Measurements from ENCODE around the gene MAPK11.

MAPK11 gene

DNA sequence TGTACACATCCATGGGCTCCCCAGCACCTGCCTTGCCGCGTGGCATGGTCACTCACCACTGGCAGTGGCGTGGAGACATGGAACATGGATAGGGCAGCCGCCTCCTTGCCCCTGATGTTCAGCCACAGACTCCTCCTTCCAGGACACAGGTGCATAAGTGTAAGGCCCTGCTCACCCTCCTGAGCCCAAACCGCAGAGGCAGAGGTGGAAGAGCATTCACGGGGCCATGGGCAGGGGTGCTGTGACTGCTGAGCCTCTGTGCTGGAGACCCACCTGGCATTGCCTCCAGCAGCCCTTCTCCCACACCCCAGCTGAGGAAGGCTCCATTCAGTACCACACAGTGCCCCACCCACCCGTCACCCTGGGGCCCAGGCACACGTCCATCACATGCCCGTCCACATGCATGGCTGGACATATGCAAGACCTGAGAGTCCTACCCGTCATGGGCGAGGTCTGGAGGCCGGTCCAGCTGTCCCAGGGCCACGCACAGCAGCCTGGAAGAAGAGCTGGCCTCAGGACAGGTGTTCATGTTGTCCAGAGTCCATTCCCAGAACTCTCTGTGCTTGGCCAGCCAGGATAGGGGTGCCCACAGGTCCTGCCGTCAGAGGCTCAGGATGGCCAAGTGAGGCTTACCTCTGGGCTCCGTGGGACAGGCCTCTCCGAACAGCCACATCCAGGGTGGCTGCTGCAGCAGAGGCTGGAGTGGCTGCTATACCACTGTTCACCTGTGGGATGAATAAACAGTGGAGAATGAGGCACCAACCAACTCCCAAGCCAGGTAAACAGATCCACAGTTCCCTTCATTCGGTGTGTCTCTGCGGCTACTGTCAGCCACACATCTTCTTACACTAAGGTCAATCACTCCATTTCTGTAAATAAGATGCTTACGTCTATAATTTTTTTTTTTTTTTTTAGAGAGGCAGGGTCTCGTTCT lies 23.7 kb downstream of the MAPK11 start:
- DNase-seq, result no peak

DNA sequence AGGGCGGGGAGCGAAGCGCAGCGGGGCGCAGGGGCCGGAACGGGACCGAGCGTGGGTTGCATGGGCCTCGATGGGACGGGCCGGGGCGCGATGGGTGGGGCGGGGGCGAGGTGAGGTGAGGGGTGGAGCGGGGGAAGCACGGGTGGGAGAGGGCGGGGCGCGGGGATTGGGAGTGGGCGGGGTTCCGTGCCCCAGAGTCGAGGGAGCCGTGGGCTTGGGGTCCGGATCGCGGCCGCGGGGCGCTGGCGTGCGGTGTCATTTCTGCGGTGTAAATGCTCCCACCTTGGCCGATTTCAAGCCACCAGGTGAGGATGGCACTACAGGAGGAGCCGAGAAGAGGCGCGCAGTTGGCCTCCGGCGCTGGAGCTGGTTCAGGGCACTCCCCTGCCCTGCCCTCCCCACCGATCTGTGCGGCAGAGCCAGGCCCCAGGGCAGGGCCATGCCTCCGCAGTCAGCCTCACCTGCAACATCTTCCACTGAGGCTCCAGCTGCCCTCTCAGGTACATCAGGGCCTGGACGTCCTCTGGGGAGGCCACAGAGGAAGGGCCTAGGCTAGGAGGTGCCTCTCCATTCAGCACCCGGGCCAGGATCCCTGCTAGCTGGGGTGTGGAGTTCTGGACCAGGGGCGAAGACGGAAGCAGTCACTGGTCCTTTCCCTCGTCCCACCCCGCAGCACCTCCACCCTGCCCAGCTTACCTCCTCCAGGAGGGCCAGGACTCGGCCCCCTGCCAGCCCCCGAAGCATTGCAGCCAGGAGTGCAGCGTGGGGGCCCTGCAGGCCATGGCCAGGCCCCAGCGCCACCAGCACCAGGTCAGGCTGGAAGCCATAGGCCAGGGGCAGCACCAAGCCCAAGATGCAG lies 24.7 kb downstream of the MAPK11 start:
- no peak for DNase-seq

DNA sequence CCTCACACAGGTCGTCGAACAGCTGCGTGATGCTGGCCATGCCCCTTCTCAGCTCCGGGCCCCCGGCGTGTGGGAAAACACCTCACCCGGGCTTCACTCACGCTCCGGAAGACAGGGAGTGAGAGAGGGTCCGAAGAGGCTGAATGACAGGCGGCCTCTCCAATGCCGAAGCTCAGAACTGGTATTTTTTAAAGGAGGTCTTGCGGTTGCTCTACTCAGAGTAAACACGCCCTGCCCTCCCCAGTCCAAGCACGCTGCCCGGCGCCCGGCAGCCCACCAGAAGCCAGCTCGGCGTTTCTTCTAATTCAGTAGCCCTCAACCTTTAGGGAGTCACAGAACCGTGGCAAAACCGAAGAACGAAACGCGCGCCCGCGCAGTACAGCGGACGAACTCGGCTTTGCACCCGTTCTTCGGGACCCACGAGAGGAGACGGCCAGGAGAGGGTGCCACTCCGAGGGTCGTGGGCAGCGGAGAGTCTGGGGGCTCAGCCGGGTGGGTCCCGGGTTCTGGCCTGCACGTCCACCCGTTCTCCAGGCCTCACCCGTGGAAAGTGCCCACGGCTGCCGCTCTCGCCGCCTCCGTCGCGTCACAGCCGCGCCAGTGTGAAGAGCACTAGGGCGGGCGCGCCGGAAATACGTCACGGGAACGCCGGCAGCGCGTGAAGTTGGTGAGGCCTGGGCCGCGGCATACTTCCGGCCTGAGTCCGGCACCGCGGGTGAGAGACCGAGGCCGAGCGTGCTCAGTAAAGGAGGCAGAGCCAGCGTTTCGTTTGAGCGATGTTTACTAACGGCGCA lies 25.6 kb downstream of the MAPK11 start, which contains the start of gene TUBGCP6:
Gene TUBGCP6 (minus strand): TSS at position 604 of the 794 bp plus-strand sequence. CDS start 564 bp downstream, at position 40.
- peak; percentile 92 to 95 for DNase-seq

DNA sequence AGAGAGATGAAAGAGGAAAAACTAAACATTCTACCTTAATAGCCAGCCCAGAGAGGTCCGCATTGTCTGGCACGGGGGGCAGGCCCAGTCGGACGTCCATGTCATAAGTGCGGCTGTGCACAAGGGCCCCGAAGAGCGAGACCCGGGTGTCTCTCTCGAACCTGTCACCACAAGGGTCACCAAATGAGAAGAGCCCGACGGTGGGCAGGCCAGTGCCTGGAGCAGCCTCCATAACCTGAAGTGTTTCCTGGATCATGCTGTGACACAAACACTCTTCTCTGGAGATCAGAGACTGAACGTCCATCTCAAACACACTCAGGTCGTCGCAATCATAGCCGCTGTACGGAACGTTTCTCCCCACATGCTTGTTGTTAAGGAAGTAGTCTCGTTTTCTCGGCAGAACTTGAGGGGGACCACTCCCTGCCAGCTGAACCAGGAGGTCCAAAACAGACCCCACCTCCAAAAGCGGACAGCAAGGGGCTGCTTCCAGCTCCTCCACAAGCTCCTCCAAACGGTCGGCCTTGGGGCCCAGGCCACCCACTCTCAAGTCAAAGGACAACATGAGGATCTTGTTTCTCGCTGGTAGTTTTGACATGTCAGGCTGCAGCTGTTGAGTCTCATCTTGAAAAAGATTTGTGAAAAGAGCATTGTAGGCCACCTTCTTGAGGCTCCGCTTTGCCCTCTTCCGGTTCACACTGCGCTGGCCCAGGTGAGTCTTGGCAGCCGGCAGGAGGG lies 26.3 kb downstream of the MAPK11 start:
- DNase-seq, result no peak

DNA sequence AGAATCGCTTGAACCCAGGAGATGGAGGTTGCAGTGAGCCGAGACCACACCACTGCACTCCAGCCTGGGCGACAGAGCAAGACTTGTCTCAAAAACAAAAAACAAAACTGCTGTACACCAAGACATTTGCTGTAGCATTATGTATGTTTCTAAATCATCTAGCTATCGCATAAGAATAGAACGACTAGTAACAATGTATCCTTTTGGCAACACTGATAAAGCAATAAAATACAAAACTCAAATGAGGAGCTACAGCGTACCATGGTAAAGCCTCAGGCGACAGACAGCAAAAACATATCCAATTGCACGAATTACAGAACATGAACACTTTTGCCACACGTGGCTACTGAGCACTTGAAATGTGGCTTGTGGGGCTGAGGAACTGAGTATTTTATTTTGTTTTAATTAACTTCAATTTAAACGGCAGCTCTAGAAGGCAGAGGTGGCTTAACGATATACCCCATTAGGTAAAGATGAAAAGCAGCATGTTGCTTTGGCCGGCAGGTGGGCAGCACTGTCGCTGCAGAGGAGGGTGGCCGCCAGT lies 27.7 kb downstream of the MAPK11 start:
- no peak for DNase-seq

DNA sequence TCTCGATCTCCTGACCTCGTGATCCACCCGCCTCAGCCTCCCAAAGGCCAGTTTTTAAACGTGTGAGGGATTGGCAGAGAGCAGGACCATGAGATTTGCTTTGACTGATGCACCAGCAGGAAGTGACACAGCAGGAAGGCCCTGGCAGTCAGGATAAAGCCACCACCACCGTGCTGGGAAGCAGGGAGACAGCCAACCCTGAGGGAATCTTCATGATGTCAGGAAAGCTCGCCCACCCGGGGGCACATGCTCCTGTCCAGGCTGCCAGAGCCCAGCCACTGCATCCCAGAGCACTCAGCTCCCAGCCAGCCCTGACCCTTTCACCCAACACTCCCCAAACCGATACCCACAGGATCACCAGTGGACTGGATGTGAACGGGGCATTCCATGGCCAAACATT lies 31.4 kb downstream of the MAPK11 start:
- no peak for DNase-seq

DNA sequence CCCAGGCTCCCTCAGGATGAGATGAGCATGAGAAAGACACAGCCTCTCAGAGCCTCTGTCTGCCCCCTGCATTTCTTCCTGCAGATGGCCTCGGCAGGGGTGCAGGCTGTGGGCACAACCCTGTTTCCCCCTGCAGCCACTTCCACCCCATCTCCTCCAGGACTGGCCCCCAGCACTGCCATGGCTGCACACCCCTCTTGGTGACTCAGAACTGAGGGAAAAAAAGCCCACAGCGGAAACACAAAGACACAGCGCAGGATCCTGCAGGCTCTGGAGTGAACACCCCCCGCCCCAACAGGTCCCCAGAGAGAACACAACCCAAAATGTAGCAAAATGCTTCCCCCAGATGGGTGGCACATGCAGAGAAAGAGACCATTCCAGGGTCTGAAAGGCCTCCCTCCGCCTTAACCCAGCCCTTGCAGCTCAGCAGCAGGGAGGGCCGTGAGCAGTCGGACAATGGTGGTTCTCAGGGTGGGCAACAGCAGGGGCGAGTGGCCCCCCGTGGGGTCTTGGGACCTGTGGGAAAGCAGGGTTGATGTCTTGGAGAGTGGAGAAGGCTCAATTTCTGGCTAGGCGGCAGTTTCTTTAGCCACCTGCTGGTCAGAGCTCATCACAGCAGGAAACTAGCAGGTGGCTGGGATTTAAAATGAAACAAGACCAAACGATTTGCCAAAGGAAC lies 33.3 kb downstream of the MAPK11 start:
- DNase-seq, result no peak

DNA sequence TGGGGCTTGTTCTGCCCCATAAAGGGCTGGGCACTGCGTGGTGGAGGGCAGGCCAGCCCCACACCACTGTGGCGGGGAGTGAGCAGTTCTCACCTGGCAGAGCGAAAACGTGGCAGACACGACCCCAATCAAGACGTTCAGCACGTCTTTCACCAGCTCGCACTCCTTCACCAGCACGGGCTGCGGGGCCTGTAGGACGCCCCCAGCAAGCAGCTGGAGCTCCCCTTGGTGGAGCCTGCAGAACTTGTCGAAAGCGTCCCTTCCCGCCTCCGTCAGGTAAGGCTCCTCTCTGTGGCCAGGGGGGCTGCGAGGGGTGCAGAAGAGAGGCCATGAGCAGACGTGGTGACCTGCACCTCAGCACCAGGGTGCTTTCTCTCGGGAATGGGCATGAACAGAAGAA lies 37.0 kb downstream of the MAPK11 start:
- no peak for DNase-seq

DNA sequence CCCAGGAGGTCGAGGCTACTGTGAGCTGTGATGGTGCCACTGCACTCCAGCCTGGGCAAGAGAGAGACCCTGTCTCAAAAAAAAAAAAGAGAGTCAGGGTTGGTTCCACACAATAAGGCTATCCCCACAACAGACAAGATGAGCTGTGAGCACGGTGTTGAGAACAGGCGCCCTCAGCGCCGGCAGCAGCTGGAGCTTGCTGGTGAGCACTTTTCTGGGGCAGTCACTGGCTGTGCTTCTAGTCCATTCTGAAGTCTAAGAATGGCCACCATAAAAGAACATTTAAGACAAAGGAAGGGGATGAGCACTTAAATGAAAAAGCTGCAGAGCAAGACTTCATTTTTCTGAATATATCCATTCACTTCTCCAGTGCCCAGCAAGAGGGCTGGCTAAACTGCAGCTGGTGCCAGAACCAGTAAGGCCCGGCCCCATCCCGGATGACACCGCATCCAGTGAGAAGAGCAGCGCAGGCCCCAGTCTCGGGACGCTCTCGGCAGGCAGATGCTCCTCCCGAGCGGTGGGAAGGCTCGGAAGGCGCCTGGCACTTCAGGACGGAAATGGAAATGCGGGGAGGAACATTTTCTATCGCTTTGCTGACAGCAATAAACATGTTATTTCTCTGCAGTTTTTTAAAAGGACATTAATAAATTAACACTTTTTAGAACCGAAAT lies 37.6 kb downstream of the MAPK11 start:
- DNase-seq, result no peak

DNA sequence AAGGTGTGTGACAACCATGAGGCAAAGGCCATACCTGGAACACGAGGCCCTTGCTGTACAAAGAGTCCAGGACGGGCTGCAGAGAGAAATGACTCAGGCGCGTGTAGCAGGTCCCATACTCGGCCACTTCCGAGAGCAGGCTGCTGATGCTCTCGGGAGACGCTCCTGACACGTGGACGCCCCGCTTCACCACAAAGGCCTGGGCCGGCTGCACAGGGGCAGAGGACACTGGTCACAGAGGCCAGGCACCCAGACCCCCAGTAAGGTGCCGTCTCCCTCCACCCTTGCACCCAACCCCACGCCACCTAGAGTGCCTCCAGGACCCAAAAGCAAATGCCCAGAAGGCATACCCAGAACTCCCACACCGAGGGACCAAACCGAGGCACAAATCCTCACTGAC lies 40.8 kb downstream of the MAPK11 start:
- DNase-seq, result no peak

DNA sequence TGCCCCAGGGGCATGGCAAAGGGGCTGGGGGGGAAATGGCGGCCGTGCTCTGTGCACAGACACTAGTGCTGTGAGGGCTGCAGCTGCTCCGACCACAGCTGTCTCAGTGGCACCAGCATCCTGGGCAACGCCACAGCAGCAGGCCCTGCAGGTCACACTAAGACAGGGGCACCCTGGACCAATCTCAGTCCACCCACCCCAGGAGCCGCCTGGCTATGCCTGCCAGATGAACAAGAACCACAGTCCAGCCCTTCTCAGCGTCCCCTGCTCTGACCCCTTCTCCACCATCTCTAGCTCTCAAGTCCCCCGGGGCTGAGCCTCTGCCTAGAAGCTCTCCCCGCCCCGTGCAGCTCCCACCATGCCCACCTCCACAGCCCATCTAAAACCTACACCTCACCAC lies 41.8 kb downstream of the MAPK11 start:
- no peak for DNase-seq

DNA sequence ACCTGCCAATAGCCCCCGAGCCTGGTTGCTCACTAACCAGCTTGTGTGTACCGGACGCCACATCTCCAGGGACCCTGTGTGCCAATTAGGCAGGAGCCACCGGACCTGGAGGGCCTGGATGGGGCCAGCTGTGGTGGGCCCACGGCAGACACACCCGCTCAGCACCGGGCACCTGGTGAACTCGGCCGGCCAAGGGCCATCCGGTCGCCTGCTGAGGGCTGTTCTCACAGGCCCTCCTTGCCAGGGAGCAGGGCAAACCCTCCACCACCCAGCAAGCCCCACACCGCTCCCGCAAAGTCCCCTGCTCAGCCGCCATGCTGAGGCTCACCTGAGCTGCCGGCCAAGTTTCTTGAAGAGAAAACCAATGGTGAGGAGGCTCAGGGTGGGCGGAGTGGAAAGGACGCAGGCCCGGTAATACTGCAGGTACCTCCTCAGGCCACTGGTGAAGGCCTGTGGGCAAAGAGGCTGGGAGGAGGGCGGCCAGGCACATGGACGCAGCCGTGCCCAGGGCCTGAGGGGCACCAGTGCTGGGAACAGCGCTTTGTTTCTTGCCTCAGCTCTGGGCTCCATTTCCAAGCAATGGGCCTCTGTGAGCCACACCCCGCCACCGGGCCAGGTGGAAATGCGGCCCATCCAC lies 42.5 kb downstream of the MAPK11 start:
- no peak for DNase-seq

DNA sequence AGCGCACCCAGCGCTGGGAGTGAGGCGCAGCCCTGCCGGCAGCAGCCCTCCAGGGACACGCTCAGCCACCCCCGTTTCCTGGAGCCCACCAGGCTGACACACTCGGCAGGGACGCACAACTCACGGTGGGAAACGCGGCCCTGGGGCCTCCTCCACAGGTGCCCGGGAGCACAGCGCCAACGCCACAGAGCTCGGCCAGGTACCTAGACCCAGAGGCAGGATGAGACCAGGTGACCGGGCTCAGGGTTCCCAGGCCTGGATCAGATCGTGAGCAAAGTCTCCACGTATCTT lies 43.4 kb downstream of the MAPK11 start:
- DNase-seq, result no peak

DNA sequence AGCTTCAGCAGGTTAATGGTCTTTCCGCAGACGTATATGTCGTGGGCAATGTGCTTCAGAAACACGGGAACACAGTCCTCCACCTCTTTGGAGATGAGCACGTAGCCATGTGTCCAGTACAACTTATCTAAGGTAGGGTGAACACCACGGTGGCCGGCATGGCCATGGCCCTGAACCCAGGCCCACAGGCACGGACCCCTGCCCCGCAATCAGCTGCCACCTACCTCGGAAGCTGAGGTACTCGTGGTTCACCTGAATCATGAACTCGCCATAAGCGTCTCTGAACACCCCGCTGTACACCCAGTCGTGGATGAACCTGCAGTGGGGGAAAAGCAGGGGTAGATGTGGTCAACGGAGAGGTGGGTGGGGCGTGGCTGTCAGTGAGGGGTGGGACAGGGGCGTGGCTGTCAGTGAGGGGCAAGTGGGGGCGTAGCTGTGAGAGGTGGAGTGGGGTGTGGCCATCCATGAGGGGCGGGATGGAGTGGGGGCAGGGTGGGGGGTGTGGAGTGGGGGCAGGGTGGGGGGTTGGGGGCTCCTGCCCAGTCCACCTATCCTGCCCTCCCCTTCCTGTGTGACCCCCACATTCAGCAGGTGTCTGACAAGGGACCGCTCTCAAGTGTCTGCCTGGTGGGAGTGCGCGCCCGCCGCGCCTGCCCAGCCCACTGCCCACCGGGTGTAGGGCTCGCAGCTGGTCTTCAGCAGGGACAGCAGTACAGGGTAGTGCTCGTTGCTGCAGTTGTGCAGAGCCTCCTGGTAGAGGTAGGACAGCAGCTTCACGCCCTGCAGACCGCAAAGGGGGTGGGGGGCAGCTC lies 43.9 kb downstream of the MAPK11 start:
- no peak for DNase-seq

DNA sequence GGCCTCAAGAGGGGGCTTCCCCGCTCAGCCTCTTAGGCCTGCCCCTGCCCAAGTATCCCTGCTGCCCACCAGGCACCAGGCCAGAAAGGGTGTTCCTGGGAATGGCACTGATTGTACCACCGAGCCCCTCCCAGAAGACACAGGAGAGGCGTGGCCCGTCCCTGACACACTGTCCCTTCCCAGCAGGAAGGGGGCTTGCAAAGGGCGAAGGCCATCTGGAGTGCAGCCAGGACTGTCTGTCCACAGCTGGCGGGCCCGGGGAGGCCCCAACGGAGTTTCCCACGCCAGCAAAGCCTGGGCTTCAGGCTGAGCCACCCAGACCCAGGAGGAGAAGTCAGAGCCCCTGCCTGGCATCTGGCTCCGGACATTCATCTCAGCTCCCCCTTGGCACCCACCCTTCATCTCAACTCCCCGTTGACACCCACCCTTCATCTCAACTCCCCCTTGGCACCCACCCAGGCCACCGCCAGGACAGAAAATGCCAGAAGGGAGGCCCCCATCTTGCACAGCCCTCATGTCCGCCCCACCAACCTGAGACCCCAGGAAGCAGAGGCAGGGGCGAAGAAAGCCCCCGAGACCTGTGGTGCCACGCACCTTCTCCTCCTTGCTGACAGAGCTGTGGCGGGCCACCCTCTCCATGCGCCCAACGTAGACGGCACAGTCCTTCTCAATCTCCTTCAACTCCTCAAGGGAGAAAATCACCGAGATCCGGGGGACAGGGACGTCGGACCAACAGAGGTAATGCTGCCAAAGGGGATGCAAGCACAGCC lies 44.8 kb downstream of the MAPK11 start:
- no peak for DNase-seq

DNA sequence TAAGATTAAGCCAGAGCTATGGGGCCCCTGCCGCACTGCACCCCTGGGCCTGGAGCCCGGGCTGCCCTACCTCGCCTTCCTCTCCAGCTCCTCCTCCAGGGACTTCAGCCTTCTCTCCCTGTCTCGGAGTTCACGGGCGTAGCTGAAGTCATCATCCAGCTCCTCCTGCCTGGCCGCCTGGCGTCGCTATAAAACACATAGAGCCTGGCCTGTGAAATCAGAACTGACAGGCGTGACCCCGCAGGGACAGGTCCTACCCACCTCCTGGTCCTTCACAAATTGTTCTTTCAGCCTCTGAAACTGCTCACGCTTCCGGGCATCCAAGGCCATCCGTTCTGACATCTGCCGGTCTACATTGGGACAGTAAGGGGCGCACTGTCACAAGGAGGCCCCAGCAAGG lies 46.1 kb downstream of the MAPK11 start:
- no peak for DNase-seq

DNA sequence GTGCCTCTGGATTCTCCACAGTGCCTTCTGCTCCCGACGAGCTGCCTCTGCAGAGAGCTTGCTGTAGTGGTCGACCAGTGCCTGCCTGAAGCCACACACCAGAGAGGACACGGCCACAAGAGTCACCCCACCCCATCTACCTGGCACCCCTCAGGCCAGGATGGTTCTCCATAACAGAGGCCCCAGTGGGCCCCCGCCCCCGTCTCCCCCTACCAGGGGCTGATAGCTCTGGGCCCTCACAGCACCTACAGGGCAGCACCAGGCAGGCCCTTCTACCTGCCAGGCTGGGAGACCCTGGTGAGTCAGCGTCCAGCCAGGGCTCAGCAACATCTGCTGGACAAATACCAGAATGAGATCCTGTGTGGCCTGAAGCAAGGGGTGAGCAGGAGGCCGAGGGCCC lies 47.7 kb downstream of the MAPK11 start:
- DNase-seq, result no peak

DNA sequence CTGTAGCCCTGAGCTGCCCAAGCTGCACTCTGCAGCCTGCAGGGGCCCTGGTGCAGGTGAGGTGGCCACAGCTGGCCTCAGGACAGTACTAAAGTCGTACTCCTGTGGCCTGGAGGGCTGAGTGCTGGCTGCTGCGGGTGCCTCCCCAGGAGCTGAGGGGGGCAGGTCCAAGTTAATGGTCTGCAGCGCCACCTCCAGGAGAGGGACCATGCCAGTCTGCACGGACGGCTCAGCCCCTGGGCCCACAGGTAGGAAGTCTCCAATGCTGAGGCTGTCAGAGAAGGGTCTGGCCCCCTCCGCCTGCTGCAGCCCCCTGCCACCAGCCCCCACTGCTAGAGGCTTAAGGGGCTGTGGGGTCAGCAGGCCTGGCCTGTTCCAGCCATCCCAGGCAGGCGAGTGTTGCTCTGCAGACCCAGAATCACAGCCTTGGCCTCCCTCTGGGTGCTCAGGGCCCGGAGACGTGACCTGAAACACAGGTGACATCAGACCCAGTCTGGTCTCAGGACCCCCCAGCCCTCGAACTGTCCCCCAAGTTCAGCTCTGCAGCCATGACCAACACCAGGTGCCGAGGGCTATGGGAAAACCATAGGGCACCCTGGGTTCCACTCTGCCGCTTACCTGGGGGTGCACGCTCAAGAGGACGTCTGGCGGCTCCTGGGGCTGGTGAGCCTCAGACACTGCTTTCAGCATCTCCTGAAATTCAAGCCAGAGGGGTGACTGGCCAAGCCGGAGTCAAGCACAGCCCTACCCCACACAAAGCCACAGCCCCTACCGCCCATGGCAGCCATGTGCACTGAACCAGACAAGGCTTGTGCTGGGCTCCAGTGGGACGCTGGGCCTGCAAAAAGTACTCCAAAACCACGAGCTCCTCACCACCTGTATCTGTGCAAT lies 48.5 kb downstream of the MAPK11 start:
- no peak for DNase-seq

All from stimulated activated CD4-positive, alpha-beta T cell treated with anti-CD3 and anti-CD28 coated beads, Interleukin-4, amount 100 ng/mL, for 4 hours (primary cell).